NCI-H2107 (cell line): ENCODE results near the gene ABLIM2.

ENCODE experiments used
- DNase-seq: peaks from one replicate; lab custom pipeline; 2025; lab: John Stamatoyannopoulos, UW

Gene ABLIM2

DNA sequence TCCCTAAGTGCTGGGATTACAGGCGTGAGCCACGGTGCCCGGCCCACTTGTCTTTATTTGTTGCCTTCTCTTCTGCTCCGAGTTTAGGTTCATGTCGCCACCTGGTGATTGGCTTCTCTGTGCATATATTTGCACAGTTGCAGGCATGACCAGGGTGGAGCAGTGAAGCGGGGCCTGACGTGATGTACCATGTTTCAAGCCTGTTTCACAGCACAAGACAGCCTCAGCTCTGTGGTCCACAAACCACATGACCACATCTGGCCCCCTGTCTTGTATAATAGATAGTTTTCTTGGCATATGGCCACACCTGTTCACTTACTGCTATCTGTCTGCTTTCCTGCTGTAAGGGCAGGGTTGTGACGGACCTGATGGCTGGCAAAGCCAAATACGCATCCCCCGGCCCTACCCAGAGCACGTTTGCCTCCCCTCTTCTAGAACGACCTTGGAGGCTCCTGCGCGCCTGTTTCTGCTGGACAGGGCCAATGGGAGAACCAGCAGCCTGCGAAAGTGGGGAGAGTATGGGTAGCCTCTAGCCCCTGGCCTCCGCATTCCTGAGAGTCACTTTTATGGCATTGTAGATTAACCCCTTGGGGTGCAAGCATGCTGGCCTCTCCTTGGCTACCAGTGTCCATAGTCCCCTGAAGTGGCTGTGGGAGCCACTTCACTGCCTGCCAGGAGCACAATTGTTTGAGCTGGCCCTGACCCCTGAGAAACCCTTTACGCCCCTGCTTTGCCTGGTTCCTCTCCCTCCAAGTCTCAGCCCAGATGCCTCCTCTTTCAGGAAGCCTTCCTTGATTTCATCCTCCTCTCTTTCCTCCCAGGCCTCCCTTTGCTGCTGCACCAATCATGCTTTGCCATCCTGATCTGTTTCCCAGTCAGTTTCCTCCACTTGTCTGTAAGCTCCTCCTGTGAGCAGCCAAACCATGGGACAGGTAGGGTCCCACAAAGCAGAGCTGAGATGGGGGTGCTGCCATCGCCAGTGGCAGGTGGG, 34.4 kb upstream of the ABLIM2 start:
- peak; percentile 16 for DNase-seq

DNA sequence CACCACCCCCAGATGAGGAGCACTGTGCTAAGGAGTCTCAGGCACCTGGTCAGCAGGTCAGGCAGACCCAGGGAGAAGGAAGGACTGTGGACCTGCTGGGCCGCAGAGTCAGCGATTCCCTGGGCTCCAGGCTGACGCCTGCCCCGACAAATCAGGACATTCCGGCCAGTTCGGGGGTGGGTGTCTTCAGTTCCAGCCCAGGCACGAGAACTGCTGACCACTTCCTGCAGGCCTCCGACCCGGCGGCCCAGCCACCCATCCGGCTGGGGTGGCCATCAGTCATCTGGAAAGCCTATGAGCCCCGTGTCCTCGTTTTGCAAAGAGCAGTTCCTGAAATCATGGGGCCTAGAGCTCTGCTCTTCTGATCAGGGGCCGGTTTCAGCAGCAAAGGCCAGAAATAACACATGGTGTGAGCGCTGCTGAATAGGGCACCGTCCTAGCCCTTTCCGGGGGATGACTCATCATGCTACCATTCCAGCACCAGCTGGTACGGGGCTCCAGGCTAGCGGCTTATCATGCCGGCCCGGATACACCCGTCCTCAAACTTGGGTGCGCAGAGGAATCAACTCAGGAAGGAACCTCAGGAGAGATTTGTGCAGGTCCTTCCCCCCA, 32.6 kb upstream of the ABLIM2 start:
- DNase-seq, result no peak

DNA sequence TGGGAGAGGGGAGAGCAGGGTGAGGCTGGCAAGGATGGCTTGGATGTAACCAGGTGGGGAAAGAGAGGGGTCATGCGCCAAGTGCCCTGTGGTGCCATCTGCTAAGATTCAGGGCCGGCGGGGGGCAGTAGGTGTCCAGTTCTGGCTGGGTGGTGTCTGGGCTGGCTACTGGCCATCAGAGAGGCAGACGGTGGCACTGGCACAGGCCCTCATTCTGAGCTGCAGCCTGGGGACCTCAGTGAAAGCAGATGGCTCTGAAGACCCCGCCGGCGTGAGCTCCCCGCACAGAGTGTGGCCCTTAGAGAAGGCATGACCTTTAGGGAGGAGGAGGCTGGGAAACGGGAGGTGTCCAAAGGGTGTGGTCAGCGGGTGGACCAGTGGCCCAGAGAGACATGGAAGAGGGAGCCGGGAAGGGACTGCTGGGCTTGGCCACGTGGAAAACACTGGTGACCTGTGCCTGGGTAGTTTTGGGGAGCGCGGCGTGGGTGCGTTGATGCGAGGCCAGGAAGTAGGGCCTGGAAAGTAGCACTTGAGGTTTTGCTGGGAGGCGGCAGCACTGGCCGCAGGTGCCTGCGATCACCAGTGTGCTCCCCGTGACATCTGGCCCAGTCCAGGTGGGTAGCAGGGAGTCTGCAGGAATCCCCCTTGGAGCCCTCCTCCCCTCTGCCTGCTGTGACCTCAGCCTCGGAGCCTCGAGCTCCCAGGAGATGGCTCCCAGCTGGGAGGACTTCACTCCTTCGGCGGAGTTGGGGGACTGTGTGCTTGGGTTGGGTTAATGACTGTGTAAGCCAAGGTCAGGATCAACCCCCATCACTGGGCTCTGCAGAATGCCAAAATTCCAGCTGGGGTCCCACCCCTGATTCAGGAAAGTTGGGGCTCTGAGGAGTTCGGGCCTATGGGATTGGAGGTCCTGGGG, 31.2 kb upstream of the ABLIM2 start:
- no peak for DNase-seq

DNA sequence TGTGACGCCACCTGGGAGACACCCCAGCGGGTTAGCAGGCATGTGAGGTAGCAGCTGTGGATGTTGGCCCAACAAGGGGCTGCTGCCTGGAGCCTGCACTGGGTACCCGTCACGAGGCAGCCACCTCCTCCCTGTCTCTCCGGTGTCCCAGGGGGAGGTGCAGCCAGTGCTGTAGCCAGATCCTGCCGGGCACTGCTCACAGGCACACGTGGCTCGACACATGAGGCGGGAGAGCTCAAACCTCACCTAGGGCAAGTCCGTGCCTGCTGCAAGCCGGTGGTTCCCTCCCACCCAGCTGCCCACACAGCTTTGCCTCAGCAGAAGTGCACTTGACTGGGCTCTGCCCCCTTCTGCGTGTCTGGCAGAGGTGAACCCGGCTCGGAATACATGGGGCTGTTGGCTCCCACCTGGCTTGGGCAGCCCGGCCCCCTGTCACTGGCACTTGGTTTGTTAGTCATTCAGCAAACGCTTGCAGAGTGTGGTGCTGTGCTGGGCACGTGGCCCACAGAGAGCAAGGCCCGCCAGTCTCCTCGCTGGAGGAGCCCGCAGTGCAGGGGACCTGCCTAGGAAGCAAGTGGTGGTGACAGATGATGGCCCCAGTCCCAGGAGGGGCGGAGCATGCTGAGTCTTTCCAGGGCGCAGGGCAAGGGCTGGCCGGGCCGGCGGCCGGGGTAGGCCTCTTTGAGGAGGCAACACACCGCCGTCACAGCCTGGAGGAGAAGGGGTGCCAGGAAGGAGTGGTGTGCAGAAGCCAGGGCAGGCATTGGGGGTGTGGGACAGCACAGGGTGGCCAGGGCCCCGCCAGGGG, 30.3 kb upstream of the ABLIM2 start:
- DNase-seq, result peak; percentile 49

DNA sequence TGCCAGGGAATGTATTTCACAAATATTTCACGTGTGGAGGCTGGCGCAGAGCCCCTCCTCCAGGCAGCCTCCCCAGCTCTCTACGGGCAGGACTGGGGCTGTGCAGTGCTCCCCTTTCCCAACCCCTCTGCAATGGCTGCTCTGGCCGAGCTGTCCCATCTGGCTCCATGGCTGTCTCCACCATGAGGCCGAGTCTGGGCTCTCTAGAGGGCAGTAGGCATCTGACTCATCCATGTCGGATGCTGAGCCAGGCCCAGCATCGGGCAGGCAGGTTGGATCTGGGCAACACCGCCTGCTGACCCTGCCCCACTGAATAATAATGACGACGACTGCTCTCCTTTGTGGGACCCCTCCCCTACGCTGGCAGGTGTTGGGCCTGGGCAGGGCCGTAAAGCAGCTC, 29.5 kb upstream of the ABLIM2 start:
- no peak for DNase-seq

DNA sequence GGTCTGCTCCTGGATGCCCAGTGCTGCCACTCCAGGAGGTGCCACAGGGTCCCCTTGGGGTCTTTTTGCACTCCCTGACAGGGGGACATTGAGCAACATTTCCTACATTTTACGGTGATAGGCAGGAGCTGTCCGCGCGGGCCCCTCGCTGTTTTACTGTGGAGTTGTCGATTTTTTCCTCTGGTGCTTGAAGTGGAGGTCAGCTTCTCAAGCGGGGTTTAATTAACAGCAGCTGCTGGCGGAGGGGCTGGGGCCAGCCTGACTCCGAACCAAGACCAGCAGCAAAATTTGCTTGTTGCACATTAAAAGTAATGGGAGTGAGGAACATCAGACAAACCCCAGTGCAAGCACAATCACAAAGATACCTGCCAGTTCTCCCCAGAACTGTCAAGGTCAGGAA, 27.3 kb upstream of the ABLIM2 start:
- no peak for DNase-seq

DNA sequence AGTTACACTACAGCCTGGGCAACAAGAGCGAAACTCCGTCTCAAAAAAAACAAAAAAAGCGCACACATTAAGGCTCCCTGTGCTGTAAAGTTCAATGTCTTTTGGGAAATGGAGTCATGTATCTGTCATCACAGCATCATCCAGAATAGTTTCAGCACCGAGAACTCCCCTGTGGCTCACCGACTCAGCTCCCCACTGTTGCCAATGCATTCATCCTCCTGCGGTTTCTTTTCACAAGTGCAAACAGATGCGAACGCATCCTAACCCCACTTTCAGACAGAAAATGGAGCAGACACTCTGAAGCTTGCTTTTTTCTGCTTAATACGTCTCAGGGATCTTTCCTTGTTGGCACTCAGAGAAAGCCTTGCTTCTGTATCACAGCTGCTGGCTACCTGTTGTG, 26.7 kb upstream of the ABLIM2 start:
- DNase-seq, result no peak

DNA sequence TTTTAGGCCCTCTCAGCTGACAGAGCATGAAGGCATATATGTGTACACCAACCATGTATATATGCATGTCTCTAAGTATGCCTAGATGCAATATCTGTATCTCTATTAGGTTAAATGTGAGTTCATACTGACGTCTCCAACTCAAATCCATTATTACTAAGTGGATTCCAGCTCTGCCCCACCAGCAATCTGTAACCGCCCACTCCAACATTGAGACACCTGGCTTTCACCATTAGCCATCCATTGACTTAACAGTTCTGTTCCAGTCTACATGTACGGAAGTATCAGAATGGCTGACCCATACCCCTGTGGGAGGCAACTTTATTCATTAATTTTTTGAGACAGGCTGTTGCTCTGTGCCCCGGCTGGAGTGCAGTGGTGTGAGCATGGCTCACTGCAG, 25.4 kb upstream of the ABLIM2 start:
- DNase-seq, result no peak

DNA sequence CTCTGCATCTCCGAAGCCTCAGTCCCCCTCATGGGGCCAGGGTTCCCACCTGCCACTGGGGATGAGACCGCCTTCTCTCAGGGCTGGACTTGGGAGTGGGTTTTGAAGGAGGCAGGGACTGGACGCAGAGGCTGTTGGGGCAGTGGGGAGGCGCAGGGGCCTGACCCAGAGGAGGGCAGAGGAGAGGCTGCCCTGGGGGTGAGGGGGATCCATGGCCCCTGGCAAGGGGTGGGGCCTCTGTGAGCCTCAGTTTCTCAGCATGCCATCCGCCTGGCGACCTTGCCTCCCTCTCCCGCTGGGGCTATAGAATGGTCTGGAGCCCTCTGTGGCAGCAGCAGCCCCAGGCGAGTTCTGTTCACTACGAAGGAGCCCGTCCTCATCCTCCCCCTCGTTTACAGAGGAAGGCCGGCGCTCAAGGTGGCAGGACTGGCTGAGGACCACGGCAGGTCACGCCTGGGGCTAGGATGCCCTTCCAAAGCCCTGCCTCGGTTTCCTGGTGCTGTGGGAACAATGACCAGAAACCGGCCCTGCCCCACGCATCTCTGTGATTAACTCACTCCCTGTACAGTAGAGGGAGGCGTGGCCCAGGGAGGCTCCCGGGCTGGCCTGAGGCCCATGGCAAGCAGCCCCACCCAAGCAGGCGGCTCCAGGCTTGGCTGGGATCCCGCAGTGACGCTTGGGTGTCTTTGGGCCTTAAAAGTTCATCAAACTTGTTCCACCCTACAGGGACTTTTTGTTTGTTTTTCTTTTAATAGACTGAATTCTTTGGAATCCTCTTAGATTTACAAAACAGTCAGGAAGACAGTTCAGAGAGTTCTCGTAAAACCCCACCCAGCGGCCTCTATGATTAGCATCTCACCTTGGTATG, 24.5 kb upstream of the ABLIM2 start:
- no peak for DNase-seq

DNA sequence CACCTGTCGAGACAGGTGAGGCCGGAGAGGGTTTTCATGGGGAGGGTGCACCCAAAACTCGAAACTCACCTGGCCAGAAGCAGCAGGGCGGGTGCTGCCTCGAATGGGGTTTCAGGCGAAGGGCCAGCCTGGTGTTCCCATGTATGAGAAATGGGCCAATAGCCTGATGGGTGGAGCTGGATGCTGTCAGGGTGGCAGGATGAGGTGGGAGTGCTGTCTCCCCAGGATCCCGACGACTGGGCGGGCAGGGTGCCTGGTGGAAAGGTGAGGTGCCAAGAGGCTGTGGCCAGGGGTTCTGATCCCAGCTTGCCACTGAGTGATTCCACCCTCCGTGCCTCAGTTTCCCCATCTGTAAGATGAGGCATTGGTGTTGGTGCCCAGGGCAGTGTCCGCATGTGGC, 23.7 kb upstream of the ABLIM2 start:
- DNase-seq, result no peak

DNA sequence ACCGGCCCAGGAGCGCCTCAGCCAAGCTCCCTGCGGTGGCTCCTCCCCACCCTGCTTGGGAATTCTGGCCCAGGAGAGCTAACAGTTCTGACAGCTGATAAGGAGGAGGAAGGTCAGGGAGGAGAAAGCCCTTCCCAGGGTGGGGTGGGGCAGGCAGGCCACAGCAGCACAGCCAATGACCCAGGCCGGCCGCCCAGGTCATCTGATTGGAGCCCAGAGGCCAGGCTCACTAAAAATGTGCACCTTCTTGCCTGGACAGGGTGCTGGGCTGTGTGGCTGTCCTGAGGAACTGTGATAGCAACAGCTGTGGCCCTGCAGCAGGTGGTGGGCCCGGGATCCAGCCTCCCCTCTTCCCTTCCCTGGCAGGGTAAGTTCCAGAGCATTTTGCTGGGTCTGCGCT, 23.2 kb upstream of the ABLIM2 start:
- no peak for DNase-seq

DNA sequence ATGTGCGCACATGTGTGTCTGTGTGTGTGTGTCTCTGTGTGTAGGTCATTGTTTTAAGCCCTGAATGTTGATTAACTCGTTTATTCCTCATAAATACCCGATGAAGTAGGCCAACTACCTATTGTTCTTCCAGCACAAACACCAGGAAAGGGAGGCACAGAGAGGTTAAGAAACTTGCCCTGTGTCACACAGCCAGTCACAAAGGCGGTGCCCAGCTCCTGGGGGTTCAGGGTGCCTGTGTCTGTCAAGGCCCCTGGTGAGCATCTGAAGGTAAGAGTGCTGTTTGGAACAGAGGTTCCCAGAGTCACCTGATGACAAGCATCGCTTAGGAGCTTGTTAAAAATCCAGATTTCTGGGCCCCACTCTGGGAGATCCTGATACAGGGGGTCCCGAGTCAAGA, 22.5 kb upstream of the ABLIM2 start:
- DNase-seq, result no peak

DNA sequence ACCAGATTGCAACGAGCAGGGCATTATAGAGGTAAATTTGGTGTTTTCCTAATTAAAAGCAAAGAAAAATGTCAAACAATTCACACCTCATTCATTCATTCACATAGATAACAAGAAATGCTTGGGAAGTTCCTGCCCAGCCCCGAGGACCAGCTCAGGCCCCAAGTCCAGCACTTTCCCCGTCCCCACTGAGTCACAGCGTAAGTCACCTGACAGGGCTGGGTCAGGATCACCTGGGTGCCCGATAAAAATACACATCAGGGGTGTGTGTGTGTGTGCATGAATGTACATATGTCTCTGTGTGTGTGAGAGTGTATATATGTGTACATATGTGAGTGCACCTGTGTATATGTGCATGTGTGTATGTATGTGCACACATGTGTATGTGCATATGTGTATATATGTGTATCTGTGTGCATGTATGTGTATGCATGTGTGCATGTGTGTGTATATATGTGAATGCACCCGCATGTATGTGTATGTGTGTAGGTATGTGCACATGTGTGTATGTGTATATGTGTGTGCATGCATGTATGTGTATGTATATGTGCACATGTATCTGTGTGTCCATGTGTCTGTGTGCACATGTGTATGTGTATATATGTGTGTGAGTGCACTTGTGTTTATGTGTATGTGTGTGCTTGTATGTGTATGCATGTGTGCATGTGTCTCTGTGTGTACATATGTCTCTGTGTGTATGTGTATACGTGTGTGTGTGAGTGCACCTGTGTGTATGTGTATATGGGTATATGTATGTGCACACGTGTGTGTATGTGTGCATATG, 21.9 kb upstream of the ABLIM2 start:
- DNase-seq, result no peak

DNA sequence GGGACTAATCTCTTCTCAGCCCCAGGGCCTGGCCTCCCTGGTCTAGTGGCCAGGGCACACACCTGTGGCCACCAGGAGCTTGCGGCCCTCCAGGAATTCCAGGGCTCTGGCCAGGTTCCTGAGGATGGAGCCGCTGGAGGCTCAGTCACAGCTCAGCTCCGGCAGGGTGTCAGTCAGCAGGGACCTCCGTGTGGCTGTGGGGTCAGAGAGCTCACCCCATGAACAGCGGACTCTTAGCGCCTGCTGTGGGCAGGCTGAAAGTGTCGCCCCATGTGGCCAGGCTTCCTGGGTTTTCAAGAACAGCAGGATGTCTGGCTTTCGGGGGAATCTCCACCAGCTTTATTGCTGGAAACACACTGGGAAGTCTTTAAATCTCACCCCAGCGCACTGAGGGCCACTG, 21.2 kb upstream of the ABLIM2 start:
- DNase-seq, result no peak

DNA sequence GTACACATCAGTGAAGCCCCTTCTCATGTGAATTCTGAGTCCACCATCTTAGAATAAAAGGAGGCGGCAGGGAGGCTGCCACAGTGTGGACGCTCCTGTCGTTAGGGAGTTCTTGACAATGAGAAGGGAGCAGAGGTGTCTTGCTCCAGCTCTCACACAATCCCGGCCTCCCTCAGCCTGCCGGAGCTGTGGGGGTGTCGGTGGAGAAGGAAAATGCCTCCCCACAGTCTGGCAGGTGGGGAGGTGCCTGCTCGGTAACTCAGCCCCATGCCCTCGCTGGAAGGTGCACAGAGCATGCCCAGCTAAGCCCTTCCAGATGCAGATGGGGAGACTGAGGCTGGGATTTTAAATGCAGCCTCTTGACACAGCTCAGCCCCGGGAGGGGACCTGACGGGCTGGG, 20.5 kb upstream of the ABLIM2 start:
- DNase-seq, result no peak

DNA sequence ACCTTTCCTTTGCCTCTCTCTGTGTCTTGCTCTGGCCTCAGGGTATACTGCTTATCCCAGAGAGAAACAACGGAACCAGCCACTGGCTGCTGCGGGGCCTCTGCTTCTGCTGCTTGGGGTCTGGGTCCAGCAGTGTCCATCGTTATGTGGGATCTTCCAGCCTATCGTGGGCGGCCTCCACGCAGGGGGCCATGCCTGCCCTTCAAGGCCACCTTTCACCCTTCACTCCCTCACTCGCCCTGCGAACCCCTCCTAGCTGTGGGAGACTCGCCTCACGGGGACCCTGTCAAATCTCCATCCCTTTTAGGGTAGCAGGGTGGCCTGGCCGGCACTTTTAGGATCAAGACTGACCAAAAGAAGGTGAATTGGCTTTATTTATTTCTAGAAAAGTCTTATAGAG, 19.3 kb upstream of the ABLIM2 start:
- DNase-seq, result no peak

DNA sequence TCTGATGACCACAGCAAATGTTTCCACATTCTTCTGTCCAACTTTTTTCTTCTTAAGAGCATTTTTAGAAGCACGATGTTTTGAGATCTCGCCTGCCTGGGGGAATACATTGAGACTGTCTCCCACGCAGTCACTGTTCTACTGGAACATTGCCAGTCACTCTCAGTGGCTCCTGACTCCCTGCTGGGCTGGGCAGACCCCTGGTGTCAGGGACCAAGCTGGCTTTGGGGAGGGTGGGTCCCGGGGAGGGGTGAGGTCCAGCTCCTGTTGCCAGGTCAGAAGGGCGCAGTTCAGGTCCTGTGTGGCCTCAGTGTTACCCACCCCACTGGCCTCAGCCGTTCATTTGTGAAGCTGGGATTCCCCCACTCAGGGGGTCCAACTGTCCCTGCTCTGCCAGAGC, 18.9 kb upstream of the ABLIM2 start:
- DNase-seq, result no peak

DNA sequence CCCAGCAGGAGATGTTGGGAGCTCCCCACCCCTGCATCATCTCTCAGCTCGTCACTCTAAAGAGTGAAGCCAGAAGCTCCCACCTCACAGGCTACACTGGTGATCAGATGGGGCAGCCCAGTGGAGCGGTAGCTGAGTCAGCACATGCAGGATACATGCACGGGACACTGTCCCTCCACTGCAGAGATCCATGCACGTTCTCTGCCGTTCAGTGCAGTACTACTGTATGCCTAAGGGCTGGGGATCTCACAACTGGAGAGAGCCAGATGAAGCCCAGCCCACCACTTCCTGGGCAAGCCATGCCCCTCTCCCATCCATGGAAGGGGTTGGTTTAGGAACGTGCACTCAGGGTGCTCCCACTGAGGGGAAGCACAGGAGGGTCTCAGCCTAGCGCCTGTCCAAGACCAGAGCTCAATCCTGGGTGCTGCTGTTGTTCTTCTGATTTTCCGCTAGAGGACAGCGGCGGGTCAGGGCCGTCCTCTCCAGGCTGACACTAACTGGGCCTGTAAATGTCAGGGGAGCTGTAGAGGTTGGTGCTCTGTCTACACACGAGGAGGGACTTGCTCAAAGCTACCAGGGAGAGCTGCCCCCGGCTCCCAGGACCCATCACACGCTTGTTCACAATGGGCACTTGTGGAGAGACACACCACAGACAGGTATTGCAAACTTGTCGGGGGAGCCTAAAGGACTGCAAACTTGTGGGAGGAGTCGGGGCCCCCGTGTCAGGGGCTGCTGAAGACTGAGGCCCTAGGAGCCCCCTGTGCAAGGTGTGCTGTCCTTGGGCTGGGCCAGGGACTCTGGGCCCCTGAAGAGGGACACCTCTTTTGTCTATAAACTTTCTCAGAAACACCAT, 18.2 kb upstream of the ABLIM2 start:
- no peak for DNase-seq

DNA sequence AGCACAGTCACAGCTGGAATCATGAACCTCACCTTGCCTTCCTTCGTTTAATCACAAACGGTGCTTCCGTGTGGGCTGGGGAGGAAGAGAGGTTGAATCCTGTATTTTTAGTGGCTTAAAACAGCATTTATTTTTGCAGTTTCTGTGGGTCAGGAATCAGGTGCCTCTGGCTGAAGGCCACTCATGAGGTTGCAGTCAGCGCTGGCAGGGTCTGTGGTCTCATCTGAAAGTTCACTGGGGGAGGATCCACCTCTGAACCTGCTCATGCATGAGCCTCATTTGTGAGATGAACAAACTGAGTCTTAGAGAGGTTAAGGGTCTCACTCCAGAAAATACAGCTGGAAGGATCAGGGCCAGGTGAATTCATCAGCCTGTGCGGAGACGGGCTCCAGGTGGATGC, 17.1 kb upstream of the ABLIM2 start:
- no peak for DNase-seq
